Gastrocnemius medialis (tissue), 4 donors: ENCODE results near the gene SHROOM3. TPM values are rescaled to one million over a fixed set of nuclear protein-coding genes. Genes with fewer than 3 reads are reported as not detected.

Experiments
- ATAC-seq, 2 donors: fragments of 150-250 bp; one replicate each; pipeline ENCODE4 v1.9.1; 2016
- DNase-seq, 2 donors: peaks; one replicate each; pipeline ENCODE4 v3.0.0-alpha.2; 2019
- H3K27ac ChIP-seq, 4 donors: fragments of 200-600 bp; sonication (generic); 1 replicate in 1 of 4; 2 replicates in 3 of 4; pipeline ENCODE4 v1.5.1; 2016 to 2018; ENCODE audit warnings: mild to moderate bottlenecking in 2 of 4, moderate library complexity in 1 of 4
- H3K27me3 ChIP-seq, 3 donors: fragments of 200-600 bp; sonication (generic) in 2 of 3; 1 replicate in 1 of 3; 2 replicates in 2 of 3; pipeline versions ENCODE4 v1.5.1 to v1.6.0; 2016 to 2019; ENCODE audit warnings: mild to moderate bottlenecking in 1 of 3, moderate library complexity in 1 of 3
- H3K36me3 ChIP-seq, 2 donors: fragments of 200-600 bp; sonication (generic) in 1 of 2; one replicate each; pipeline ENCODE4 v1.5.1; 2017 to 2018
- H3K4me1 ChIP-seq, 2 donors: fragments of 200-600 bp; sonication (generic) in 1 of 2; one replicate each; pipeline ENCODE4 v1.5.1; 2016 to 2017; ENCODE audit warnings: mild to moderate bottlenecking in 2 of 2
- H3K4me3 ChIP-seq, 4 donors: fragments of 200-600 bp; sonication (generic) in 3 of 4; 1 replicate in 1 of 4; 2 replicates in 3 of 4; pipeline ENCODE4 v1.5.1; 2016 to 2019; ENCODE audit warnings: mild to moderate bottlenecking in 2 of 4
- H3K9me3 ChIP-seq, 3 donors: fragments of 200-600 bp; sonication (generic) in 2 of 3; 1 replicate in 1 of 3; 2 replicates in 2 of 3; pipeline ENCODE4 v1.5.1; 2016 to 2019
- POLR2A ChIP-seq, 2 donors: fragments of 450-650 bp; IDR thresholded peaks; one replicate each; pipeline ENCODE4 v1.6.1; 2017; ENCODE audit warnings: antibody characterized with exemption in 2 of 2, mild to moderate bottlenecking in 2 of 2, moderate library complexity in 2 of 2
- in situ Hi-C, 4 donors: fragments of 200-750 bp; cut with MboI; loops; one replicate each; pipeline versions ENCODE4 v1.15.0 to v1.8.0; 2017; ENCODE audit warnings: low sequenced_read_pairs in 4 of 4
- intact Hi-C: fragments of 100-400 bp; cut with DNase I; formaldehyde crosslinking; loops from one replicate; pipeline ENCODE4 v1.15.1; 2023; ENCODE audit warnings: low total_unique reads
- total RNA-seq, 4 donors: library from RNA; depleted of rRNA; stranded (reverse); fragments of >200 nt; gene quantifications; one replicate each; pipeline versions ENCODE4 v1.1.0 to v1.2.3, GENCODE V29; 2016
- TF ChIP-seq, protein P1 (sequence below), 5 experiments: fragments of 450-650 bp in 3 of 5; fragments of 200-600 bp in 2 of 5; sonication (generic) in 2 of 5; IDR thresholded peaks in 4 of 5; conservative IDR thresholded peaks in 1 of 5; 1 replicate in 4 of 5; 2 replicates in 1 of 5; pipeline ENCODE4 v1.5.1; 2016 to 2019; ENCODE audit warnings: antibody characterized with exemption in 5 of 5, mild to moderate bottlenecking in 3 of 5, moderate library complexity in 3 of 5

SHROOM3 gene
- total RNA-seq, 4 donors from 2014 or later, result 0.20 to 1.7 (median 0.98) TPM

DNA sequence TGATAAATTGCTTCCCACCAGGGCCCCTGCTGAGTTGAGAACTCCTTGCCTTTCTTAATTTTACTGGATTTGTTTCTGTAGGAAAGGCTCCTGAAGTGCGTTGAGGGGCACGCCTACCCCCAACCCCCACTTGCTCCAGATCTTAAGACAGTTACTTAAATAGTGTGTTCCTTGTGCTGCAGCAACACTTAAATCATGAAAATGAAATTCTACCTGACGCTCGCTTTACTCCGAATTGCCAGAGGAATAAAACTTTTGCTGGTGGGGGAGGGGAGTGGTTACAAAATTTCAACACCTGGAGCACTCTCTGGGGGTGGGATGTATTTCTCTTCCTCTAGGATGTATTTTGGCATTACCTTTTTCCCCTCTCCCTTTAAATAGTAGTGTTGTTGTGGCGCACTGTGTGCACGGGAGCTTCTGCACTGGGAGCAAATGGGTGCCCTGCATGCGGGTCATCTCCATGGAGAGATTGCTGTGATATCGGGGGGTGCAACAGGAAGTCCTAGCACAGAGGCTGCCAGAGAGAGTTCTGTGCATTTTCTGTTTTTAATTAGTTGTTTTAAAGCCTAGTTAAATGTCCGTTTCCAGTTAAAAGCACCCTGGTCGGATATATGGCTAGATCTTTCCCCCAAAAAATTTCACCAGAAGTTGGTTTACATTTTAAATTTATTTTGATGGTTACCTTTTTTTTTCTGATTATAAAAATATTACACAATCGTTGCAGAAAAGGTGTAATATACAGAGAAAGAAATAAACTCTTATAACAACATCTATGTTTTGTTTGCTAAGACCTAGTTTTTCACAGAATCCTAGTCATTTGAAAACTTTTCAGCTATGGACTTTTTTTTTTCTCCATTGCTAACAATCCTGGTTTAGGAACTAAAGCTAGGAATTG lies 255.2 kb downstream of the SHROOM3 start:
- intact Hi-C loops (no loop called here), in situ Hi-C loops (no loop called here)
- Histone ChIP-seq H3K4me1 (peaks cover 6 to 9% of the 10 kb centered on the region in 2 donors), H3K4me3 (peak overlapping the region; percentile 44 to 61 (median 46)), H3K27ac (no peak overlapping the region), H3K9me3 (no peaks in the 10 kb centered on the region), H3K36me3 (no peaks in the 10 kb centered on the region), H3K27me3 (peaks cover 15 to 38% (median 26%) of the 10 kb centered on the region in 3 donors)
- TF ChIP-seq POLR2A (IDR thresholded peaks at IDR 0.05), result no peak
- TF ChIP-seq, protein P1, sequence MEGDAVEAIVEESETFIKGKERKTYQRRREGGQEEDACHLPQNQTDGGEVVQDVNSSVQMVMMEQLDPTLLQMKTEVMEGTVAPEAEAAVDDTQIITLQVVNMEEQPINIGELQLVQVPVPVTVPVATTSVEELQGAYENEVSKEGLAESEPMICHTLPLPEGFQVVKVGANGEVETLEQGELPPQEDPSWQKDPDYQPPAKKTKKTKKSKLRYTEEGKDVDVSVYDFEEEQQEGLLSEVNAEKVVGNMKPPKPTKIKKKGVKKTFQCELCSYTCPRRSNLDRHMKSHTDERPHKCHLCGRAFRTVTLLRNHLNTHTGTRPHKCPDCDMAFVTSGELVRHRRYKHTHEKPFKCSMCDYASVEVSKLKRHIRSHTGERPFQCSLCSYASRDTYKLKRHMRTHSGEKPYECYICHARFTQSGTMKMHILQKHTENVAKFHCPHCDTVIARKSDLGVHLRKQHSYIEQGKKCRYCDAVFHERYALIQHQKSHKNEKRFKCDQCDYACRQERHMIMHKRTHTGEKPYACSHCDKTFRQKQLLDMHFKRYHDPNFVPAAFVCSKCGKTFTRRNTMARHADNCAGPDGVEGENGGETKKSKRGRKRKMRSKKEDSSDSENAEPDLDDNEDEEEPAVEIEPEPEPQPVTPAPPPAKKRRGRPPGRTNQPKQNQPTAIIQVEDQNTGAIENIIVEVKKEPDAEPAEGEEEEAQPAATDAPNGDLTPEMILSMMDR (IDR thresholded peaks at IDR 0.05 in 4 of 5, conservative IDR thresholded peaks at IDR 0.05 in 1 of 5), result no peak
- ATAC-seq, result no peak
- DNase-seq, result no peak

DNA sequence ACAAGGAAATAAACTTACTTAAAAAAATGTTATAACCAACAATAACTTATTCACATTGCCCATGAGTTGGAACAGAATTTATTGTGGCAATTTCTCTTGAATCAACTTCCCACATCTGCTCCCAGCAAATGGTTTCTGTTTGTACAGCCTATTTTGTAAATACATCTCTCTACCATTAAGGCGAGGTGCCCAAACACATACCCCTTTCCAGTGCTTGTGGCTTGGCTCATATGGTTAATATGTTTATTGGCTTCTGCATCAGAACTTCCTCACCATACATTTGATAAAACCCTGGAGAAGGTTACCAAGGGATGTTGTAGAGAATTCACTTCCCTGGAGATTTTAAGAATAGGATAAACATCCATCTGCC lies 255.9 kb downstream of the SHROOM3 start:
- intact Hi-C loops (no loop called here), in situ Hi-C loops (no loop called here)
- H3K9me3 ChIP-seq, result no peaks in the 10 kb centered on the region
- H3K4me1 ChIP-seq, result peaks cover 6 to 9% of the 10 kb centered on the region in 2 donors
- TF ChIP-seq POLR2A (IDR thresholded peaks at IDR 0.05), result no peak
- H3K36me3 ChIP-seq, result no peaks in the 10 kb centered on the region
- H3K4me3 ChIP-seq, result no peak overlapping the region
- DNase-seq (no peak), ATAC-seq (no peak)
- peaks cover 15 to 38% (median 26%) of the 10 kb centered on the region in 3 donors for H3K27me3 ChIP-seq
- H3K27ac ChIP-seq, result no peak overlapping the region

DNA sequence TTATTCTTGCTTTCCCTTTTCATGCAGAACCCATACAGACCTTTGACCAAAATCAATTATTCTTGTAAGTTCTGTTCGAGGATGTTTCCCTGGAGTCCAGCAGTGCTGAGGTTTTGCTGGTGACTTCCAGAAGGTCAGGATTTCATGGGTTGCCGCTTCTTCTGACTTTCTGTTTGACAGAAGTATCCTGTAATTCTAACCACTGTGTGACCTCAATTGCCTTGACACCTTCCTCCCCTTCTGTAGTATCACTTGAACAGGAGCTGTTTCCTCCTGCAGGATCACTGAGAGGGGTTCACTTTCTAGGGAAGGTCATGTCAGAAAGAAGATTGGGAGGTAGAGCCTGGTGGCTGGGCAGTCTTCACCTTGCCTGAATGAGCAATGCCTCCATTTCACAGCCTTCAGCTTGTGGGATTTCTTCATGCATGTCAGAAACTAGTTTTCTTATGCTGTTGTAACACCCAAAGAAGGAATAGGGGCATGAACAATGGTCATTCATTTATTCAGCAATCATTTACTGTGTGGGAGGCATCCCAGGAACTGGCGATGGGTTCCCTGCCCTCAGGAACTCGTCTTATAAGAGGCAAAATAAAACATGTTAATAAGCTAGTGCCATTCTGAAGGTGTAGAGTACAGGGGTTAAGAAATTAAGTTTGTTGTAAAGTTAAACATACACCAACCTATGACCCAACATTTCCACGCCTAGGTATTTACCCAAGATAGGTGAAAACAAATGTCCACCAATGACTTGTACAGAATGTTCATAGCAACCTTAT lies 257.0 kb downstream of the SHROOM3 start:
- ATAC-seq (no peak), DNase-seq (no peak)
- Histone ChIP-seq H3K4me3 (no peak overlapping the region), H3K27ac (no peak overlapping the region), H3K36me3 (no peaks in the 10 kb centered on the region), H3K27me3 (peaks cover 15 to 38% (median 26%) of the 10 kb centered on the region in 3 donors), H3K9me3 (no peaks in the 10 kb centered on the region), H3K4me1 (peaks cover 6 to 9% of the 10 kb centered on the region in 2 donors)
- TF ChIP-seq, protein P1 (IDR thresholded peaks at IDR 0.05 in 4 of 5, conservative IDR thresholded peaks at IDR 0.05 in 1 of 5), result no peak
- in situ Hi-C loops (no loop called here), intact Hi-C loops (no loop called here)

DNA sequence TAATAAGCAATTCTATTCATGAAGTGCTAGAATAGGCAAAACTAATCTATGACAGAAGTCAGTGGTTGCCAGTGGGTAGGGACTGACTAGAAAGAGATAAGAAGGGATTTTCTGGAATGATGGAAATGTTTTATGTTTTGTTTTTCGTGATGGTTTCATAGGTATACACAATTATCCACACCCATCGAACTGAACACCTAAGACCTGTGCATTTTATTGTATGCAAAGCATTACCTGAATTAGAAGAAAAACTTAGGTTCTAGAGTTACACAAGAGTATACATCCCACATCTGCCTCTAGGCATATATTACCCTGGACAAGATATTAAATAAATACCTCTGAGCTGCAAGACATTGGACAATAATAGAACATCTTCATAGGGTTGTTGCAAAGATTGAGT lies 257.7 kb downstream of the SHROOM3 start:
- DNase-seq (no peak), ATAC-seq (no peak)
- H3K4me3 ChIP-seq, result no peak overlapping the region
- H3K27me3 ChIP-seq, result peaks cover 15 to 38% (median 26%) of the 10 kb centered on the region in 3 donors
- intact Hi-C loops, result no loop called here
- H3K9me3 ChIP-seq, result no peaks in the 10 kb centered on the region
- in situ Hi-C loops, result no loop called here
- no peak overlapping the region for H3K27ac ChIP-seq
- H3K36me3 ChIP-seq, result no peaks in the 10 kb centered on the region
- H3K4me1 ChIP-seq, result peaks cover 6 to 9% of the 10 kb centered on the region in 2 donors
- no peak for TF ChIP-seq POLR2A (IDR thresholded peaks at IDR 0.05)
- TF ChIP-seq, protein P1 (IDR thresholded peaks at IDR 0.05 in 4 of 5, conservative IDR thresholded peaks at IDR 0.05 in 1 of 5), result no peak

DNA sequence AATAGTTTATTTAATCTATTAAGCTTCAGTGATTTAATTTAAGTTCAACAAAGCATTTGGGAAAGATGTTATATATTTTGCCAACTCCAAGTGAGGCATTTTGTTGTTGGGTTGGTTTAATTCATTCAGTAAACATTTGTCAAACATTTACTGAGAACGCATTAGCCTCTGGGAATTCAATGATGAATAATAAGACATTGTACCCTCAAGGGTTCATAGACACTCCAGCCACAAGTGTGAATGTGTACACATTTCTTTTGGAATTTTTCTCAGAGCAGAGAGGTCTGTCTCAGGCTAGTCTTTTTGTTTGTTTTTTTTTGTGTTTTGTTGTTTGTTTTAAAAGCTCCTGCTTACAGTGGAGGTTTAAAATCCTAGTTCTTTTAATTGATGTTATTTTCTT lies 259.0 kb downstream of the SHROOM3 start:
- DNase-seq (no peak), ATAC-seq (no peak)
- intact Hi-C loops (no loop called here), in situ Hi-C loops (no loop called here)
- Histone ChIP-seq H3K4me3 (no peak overlapping the region), H3K27me3 (peaks cover 15 to 29% (median 26%) of the 10 kb centered on the region in 3 donors), H3K4me1 (peaks cover 6 to 9% of the 10 kb centered on the region in 2 donors), H3K27ac (no peak overlapping the region), H3K9me3 (no peaks in the 10 kb centered on the region), H3K36me3 (no peaks in the 10 kb centered on the region)
- TF ChIP-seq POLR2A (IDR thresholded peaks at IDR 0.05), result no peak
- TF ChIP-seq, protein P1 (IDR thresholded peaks at IDR 0.05 in 4 of 5, conservative IDR thresholded peaks at IDR 0.05 in 1 of 5), result no peak
